GM21717 (cell line): ENCODE data around the gene LTA.
A peak's percentile ranks its signal among the peaks of the same experiment; 100 is the strongest.
"Not testable (repeated sequence)": the region's sequence is repeated elsewhere in the genome, so short reads cannot be mapped to it uniquely, and the experiment has no call there.

Experiments
- ATAC-seq: cut with Tn5 transposase; IDR thresholded peaks from one replicate; pipeline ENCODE4 v1.9.1; 2021; ENCODE audit warnings: mild to moderate bottlenecking, moderate library complexity; ENCODE audit not compliant: unreplicated experiment

Gene LTA

GRCh38 chr6:31586008-31586407 lies 13.9 kb downstream of the LTA start, which contains the start of gene LST1:
TSS of gene LST1 (plus strand) at chr6:31586277. CDS start at chr6:31587300, 1,023 bp downstream.
- no peak for ATAC-seq

GRCh38 chr6:31586599-31587281 lies 14.7 kb downstream of the LTA start:
- no peak for ATAC-seq

- ATAC-seq, result no peak
Measured at GRCh38 chr6:31587791-31588777, 16.0 kb downstream of the LTA start.

- no peak for ATAC-seq
Measured at GRCh38 chr6:31588871-31589650, 17.0 kb downstream of the LTA start.

GRCh38 chr6:31590691-31591090 lies 18.6 kb downstream of the LTA start:
- not testable (repeated sequence) for ATAC-seq

GRCh38 chr6:31592396-31592771 lies 20.3 kb downstream of the LTA start:
- ATAC-seq, result no peak

GRCh38 chr6:31597006-31597405 lies 24.9 kb downstream of the LTA start:
- ATAC-seq, result no peak

GRCh38 chr6:31607317-31607716 lies 35.2 kb downstream of the LTA start:
- no peak for ATAC-seq

- no peak for ATAC-seq
Measured at GRCh38 chr6:31609519-31610406, 37.7 kb downstream of the LTA start.

GRCh38 chr6:31610968-31611367 lies 38.9 kb downstream of the LTA start:
- no peak for ATAC-seq

- ATAC-seq, result no peak
Measured at GRCh38 chr6:31614075-31614619, 42.1 kb downstream of the LTA start.

- no peak for ATAC-seq
Measured at GRCh38 chr6:31614684-31615578, 42.8 kb downstream of the LTA start, which contains the start of gene AIF1. TSS of gene AIF1 (plus strand) at chr6:31615234. CDS start at chr6:31615330, 96 bp downstream.

- no peak for ATAC-seq
Measured at GRCh38 chr6:31615748-31616147, 43.7 kb downstream of the LTA start.

- no peak for ATAC-seq
Measured at GRCh38 chr6:31617010-31617409, 44.9 kb downstream of the LTA start.

- peak; percentile 70 for ATAC-seq
Measured at GRCh38 chr6:31619805-31620585, 47.9 kb downstream of the LTA start.

- peak; percentile 44 for ATAC-seq
Measured at GRCh38 chr6:31620586-31621319, 48.7 kb downstream of the LTA start, which contains the start of gene PRRC2A. TSS of gene PRRC2A (plus strand) at chr6:31620715. CDS start at chr6:31622790, 2,075 bp downstream.

GRCh38 chr6:31621320-31621939 lies 49.3 kb downstream of the LTA start:
- no peak for ATAC-seq
